Measurements from ENCODE around the gene PROSER3. TPM values are rescaled to one million over a fixed set of nuclear protein-coding genes. Genes with fewer than 3 reads are reported as not detected.
A peak's percentile ranks its signal among the peaks of the same experiment; 100 is the strongest.

The PROSER3 gene
- total RNA-seq, 1 donor from 2014 or later = 20.8 TPM

- intact Hi-C loops (cut with DNase I) = no loop called here
- Histone ChIP-seq H3K27me3 (ENCODE audit: low read depth) (no peaks in the 10 kb centered on the region), H3K36me3 (peaks cover 44% of the 10 kb centered on the region), H3K4me3 (peak overlapping the region; percentile 88), H3K9me3 (no peaks in the 10 kb centered on the region), H3K27ac (peak overlapping the region; percentile 85), H3K4me1 (peaks cover 26% of the 10 kb centered on the region)
- DNase-seq (no peak), ATAC-seq (no peak)
- TF ChIP-seq CTCF (IDR thresholded peaks at IDR 0.05) = no peak
These were observed 38.4 kb upstream of the PROSER3 start for GRCh38 chr19:35719402-35720162.

GRCh38 chr19:35720163-35720524 is 37.8 kb upstream of the PROSER3 start:
- TF ChIP-seq CTCF (IDR thresholded peaks at IDR 0.05) = no peak
- no peaks in the 10 kb centered on the region for H3K9me3 ChIP-seq
- H3K4me1 ChIP-seq = peaks cover 26% of the 10 kb centered on the region
- H3K4me3 ChIP-seq = no peak overlapping the region
- H3K27me3 ChIP-seq (ENCODE audit: low read depth) = no peaks in the 10 kb centered on the region
- intact Hi-C loops (cut with DNase I) = no loop called here
- DNase-seq = no peak
- peaks cover 49% of the 10 kb centered on the region for H3K36me3 ChIP-seq
- H3K27ac ChIP-seq = no peak overlapping the region
- ATAC-seq = no peak

- Histone ChIP-seq H3K9me3 (no peaks in the 10 kb centered on the region), H3K36me3 (peaks cover 54% of the 10 kb centered on the region), H3K27ac (no peak overlapping the region), H3K27me3 (ENCODE audit: low read depth) (no peaks in the 10 kb centered on the region), H3K4me1 (peaks cover 22% of the 10 kb centered on the region), H3K4me3 (no peak overlapping the region)
- DNase-seq (no peak), ATAC-seq (no peak)
- TF ChIP-seq CTCF (IDR thresholded peaks at IDR 0.05) = no peak
- intact Hi-C loops (cut with DNase I) = no loop called here
These were observed 37.3 kb upstream of the PROSER3 start for GRCh38 chr19:35720648-35721047.

- DNase-seq = no peak
- Histone ChIP-seq H3K36me3 (peaks cover 62% of the 10 kb centered on the region), H3K9me3 (no peaks in the 10 kb centered on the region), H3K4me1 (peaks cover 15% of the 10 kb centered on the region), H3K27ac (no peak overlapping the region), H3K4me3 (no peak overlapping the region), H3K27me3 (ENCODE audit: low read depth) (no peaks in the 10 kb centered on the region)
- no peak for ATAC-seq
- no peak for TF ChIP-seq CTCF (IDR thresholded peaks at IDR 0.05)
- intact Hi-C loops (cut with DNase I) = no loop called here
These were observed 36.6 kb upstream of the PROSER3 start for GRCh38 chr19:35721374-35721773.

GRCh38 chr19:35722461-35722860 is 35.5 kb upstream of the PROSER3 start:
- peaks cover 15% of the 10 kb centered on the region for H3K4me1 ChIP-seq
- H3K27me3 ChIP-seq (ENCODE audit: low read depth) = no peaks in the 10 kb centered on the region
- intact Hi-C loops (cut with DNase I) = no loop called here
- ATAC-seq (no peak), DNase-seq (no peak)
- no peaks in the 10 kb centered on the region for H3K9me3 ChIP-seq
- TF ChIP-seq CTCF (IDR thresholded peaks at IDR 0.05) = no peak
- no peak overlapping the region for H3K27ac ChIP-seq
- no peak overlapping the region for H3K4me3 ChIP-seq
- H3K36me3 ChIP-seq = peaks cover 72% of the 10 kb centered on the region

Data from lower lobe of right lung (tissue), 2 donors.